PC-9 (cell line): ENCODE data around the gene RNASEH1.

Experiments
- EZH2 ChIP-seq: fragments of 200-600 bp; sonication (generic); IDR thresholded peaks from 2 replicates; pipeline ENCODE4 v1.8.0; 2017; ENCODE audit warnings: antibody characterized with exemption, low read depth
- TF ChIP-seq, protein P1 (sequence below): fragments of 200-600 bp; sonication (generic); conservative IDR thresholded peaks from 2 replicates; pipeline ENCODE4 v1.6.1; 2017; ENCODE audit warnings: mixed run types, antibody characterized with exemption, mild to moderate bottlenecking, moderate library complexity

DNA sequence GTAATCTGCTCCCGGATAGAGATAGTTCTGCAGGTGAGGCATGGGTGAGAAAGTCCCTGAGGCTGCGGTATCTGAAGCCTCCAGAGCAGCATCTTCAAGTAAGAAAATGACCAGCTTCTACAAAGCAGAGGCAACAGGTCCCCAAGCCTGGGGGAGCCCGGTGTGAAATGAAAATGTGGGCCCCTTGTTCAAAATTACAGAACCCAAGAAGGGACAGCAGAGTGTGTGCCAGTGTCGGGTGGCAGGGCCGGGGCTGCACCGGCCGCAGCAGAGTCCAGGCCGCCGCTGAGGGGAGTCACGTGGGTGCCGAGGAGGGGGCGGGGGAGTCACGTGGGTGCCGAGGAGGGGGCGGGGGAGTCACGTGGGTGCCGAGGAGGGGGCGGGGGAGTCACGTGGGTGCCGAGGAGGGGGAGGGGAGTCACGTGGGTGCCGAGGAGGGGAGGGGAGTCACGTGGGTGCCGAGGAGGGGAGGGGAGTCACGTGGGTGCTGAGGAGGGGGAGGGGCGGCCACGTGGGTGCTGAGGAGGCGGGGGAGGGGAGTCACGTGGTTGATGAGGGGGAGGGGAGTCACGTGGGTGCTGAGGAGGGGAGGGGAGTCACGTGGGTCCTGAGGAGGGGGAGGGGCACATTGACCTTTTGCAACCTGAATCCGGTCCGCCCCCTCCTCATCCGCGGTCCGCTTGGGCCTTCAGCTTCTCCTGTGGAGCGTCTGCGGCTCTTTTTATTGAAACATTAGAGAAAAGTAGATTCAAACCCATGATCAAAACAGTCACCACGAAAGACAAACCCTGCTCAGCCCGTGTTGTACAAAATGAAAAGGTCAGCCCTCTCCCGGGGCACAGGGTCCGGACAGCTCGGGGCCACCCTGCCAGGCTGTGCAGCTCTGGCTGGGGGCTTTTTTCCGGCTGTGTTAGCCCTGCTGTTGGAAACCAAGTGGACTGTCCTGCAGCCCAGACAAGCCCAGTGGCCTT lies 47.1 kb upstream of the RNASEH1 start:
- TF ChIP-seq, protein P1, sequence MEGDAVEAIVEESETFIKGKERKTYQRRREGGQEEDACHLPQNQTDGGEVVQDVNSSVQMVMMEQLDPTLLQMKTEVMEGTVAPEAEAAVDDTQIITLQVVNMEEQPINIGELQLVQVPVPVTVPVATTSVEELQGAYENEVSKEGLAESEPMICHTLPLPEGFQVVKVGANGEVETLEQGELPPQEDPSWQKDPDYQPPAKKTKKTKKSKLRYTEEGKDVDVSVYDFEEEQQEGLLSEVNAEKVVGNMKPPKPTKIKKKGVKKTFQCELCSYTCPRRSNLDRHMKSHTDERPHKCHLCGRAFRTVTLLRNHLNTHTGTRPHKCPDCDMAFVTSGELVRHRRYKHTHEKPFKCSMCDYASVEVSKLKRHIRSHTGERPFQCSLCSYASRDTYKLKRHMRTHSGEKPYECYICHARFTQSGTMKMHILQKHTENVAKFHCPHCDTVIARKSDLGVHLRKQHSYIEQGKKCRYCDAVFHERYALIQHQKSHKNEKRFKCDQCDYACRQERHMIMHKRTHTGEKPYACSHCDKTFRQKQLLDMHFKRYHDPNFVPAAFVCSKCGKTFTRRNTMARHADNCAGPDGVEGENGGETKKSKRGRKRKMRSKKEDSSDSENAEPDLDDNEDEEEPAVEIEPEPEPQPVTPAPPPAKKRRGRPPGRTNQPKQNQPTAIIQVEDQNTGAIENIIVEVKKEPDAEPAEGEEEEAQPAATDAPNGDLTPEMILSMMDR: no peak
- no peak for TF ChIP-seq EZH2
